ENCODE data around the gene EHMT1.
"Not testable (repeated sequence)": the region's sequence is repeated elsewhere in the genome, so short reads cannot be mapped to it uniquely, and the experiment has no call there.

Gene EHMT1

GRCh38 chr9:137876269-137876668 is 257.5 kb downstream of the EHMT1 start:
- TF ChIP-seq TAF1 (IDR thresholded peaks at IDR 0.05; ENCODE audit: borderline replicate concordance, insufficient read depth, low read length), result no peak
- no peak for TF ChIP-seq POLR2AphosphoS5 (IDR thresholded peaks at IDR 0.05; ENCODE audit: low read depth, low read length)
- TF ChIP-seq SIN3A (IDR thresholded peaks at IDR 0.05; ENCODE audit: borderline replicate concordance, insufficient read depth, low read length), result no peak
- no peak for TF ChIP-seq REST (IDR thresholded peaks at IDR 0.05; ENCODE audit: insufficient read depth in 1 of 2, low read depth in 2 of 2, low read length in 2 of 2)
- TF ChIP-seq FOXP2 (optimal IDR thresholded peaks at IDR 0.05; ENCODE audit: borderline replicate concordance, extremely low read depth, extremely low read length, insufficient read depth), result no peak

GRCh38 chr9:137876781-137877386 is 258.1 kb downstream of the EHMT1 start:
- no peak for TF ChIP-seq REST (IDR thresholded peaks at IDR 0.05; ENCODE audit: insufficient read depth in 1 of 2, low read depth in 2 of 2, low read length in 2 of 2)
- TF ChIP-seq POLR2AphosphoS5 (IDR thresholded peaks at IDR 0.05; ENCODE audit: low read depth, low read length), result no peak
- no peak for TF ChIP-seq SIN3A (IDR thresholded peaks at IDR 0.05; ENCODE audit: borderline replicate concordance, insufficient read depth, low read length)
- no peak for TF ChIP-seq TAF1 (IDR thresholded peaks at IDR 0.05; ENCODE audit: borderline replicate concordance, insufficient read depth, low read length)
- TF ChIP-seq FOXP2 (optimal IDR thresholded peaks at IDR 0.05; ENCODE audit: borderline replicate concordance, extremely low read depth, extremely low read length, insufficient read depth), result no peak

DNA sequence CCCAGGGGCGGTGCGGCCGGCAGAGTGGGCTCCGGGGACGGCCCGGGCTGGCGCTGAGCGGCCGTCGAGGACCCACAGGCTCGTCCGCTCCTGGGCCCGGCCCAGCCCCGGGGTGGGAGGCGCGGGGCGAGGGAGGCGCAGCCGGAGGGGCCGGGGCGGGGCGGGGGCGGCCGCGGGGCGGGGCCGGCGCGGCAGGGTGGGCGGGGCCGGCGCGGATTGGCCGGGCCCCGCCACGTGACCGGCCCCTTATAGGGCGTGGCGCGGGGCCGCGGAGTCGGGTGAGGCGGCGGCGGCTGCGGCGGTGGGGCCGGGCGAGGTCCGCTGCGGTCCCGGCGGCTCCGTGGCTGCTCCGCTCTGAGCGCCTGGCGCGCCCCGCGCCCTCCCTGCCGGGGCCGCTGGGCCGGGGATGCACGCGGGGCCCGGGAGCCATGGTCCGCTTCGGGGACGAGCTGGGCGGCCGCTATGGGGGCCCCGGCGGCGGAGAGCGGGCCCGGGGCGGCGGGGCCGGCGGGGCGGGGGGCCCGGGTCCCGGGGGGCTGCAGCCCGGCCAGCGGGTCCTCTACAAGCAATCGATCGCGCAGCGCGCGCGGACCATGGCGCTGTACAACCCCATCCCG is 258.8 kb downstream of the EHMT1 start, which contains the start of gene CACNA1B:
Gene CACNA1B (plus strand): TSS at position 277 of the 617 bp plus-strand sequence. CDS start 152 bp downstream, at position 429.
- not testable (repeated sequence) for TF ChIP-seq FOXP2 (optimal IDR thresholded peaks at IDR 0.05; ENCODE audit: borderline replicate concordance, extremely low read depth, extremely low read length, insufficient read depth); REST (IDR thresholded peaks at IDR 0.05; ENCODE audit: insufficient read depth in 1 of 2, low read depth in 2 of 2, low read length in 2 of 2); SIN3A (IDR thresholded peaks at IDR 0.05; ENCODE audit: borderline replicate concordance, insufficient read depth, low read length)

DNA sequence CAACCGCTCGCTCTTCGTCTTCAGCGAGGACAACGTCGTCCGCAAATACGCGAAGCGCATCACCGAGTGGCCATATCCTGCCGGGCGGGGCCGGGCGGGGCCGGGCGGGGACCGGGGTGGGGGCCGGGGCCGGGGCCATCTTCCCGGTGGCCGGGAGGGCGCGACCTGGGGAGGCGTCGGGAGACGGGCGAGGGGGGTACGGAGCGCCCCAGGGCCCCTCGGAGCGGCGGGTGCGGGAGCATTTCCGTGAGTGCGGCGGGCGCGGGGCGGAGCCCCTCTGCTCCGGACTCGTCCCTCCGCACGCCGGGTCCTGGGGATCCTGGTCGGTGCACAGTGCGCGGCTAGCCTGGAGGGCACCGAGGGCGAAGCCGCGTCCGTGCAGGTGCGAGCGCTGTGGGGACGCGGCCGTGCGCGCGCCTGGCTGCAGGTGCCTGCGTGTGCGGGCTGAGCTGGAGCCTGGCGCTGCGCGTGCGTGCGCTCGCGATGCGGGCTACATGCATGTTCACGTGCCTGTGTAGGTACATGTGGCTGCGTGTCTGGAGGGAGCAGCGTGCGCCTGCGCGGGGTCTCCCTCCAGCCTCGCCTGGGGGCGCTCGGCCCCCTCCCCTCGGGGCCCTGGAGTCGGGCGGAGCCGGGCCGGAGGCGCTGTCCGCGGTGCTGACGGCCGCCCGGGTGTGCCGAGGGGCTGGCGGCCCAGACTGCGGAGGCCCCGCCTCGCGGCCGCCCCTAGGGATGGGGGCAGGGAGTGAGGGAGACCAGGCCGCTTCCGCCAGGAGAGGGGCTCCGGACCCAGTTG is 259.5 kb downstream of the EHMT1 start:
- no peak for TF ChIP-seq SIN3A (IDR thresholded peaks at IDR 0.05; ENCODE audit: borderline replicate concordance, insufficient read depth, low read length)
- TF ChIP-seq REST (IDR thresholded peaks at IDR 0.05; ENCODE audit: insufficient read depth in 1 of 2, low read depth in 2 of 2, low read length in 2 of 2), result peak; percentile 84 to 94
